Trophoblast cell (in vitro differentiated cells and primary cell): ENCODE measurements around the gene EDIL3.
"Not testable (repeated sequence)": the region's sequence is repeated elsewhere in the genome, so short reads cannot be mapped to it uniquely, and the experiment has no call there.

Experiments
- DNase-seq, 2 donors: peaks; one replicate each; pipeline ENCODE4 v3.0.0-alpha.2; 2016
- H2AFZ ChIP-seq: 2 replicates; pipeline ENCODE4 v1.6.1; 2013; ENCODE audit warnings: low read length, moderate library complexity, mild to moderate bottlenecking; ENCODE audit not compliant: insufficient read depth, poor library complexity
- H2AK5ac ChIP-seq: 2 replicates; pipeline ENCODE4 v1.6.1; 2013; ENCODE audit warnings: mild to moderate bottlenecking, low read length
- H2BK120ac ChIP-seq: 2 replicates; pipeline ENCODE4 v1.6.1; 2013; ENCODE audit warnings: low read length, mild to moderate bottlenecking, moderate library complexity; ENCODE audit not compliant: insufficient read depth, poor library complexity
- H2BK12ac ChIP-seq: 2 replicates; pipeline ENCODE4 v1.6.1; 2013; ENCODE audit warnings: mild to moderate bottlenecking, low read length, moderate library complexity
- H2BK5ac ChIP-seq: 2 replicates; pipeline ENCODE4 v1.6.1; 2013; ENCODE audit warnings: low read length, low read depth, moderate library complexity, mild to moderate bottlenecking; ENCODE audit not compliant: poor library complexity
- H3K14ac ChIP-seq: 2 replicates; pipeline ENCODE4 v1.6.1; 2013; ENCODE audit warnings: mild to moderate bottlenecking, low read length
- H3K18ac ChIP-seq: 2 replicates; pipeline ENCODE4 v1.6.1; 2013; ENCODE audit warnings: mild to moderate bottlenecking, low read length
- H3K23ac ChIP-seq: 2 replicates; pipeline ENCODE4 v1.6.1; 2013; ENCODE audit warnings: low read length
- H3K27ac ChIP-seq: 2 replicates; pipeline ENCODE4 v1.5.1; 2013; ENCODE audit warnings: low read depth, mild to moderate bottlenecking, inconsistent platforms, low read length, moderate library complexity
- H3K27me3 ChIP-seq: 2 replicates; pipeline ENCODE4 v1.6.1; 2013; ENCODE audit warnings: inconsistent platforms, mild to moderate bottlenecking, low read length, moderate library complexity; ENCODE audit not compliant: insufficient read depth
- H3K36me3 ChIP-seq, 2 experiments: 1 replicate in 1 of 2; 2 replicates in 1 of 2; pipeline ENCODE4 v1.6.1; 2013; ENCODE audit warnings: low read length in 2 of 2, mild to moderate bottlenecking in 2 of 2, moderate library complexity in 1 of 2; ENCODE audit not compliant: insufficient read depth in 2 of 2, control insufficient read depth in 1 of 2
- H3K4ac ChIP-seq: 2 replicates; pipeline ENCODE4 v1.6.1; 2013; ENCODE audit warnings: low read depth, mild to moderate bottlenecking, low read length, moderate library complexity
- H3K4me1 ChIP-seq, 2 experiments: 1 replicate in 1 of 2; 2 replicates in 1 of 2; pipeline ENCODE4 v1.6.1; 2013; ENCODE audit warnings: low read length in 2 of 2, mild to moderate bottlenecking in 2 of 2, moderate library complexity in 1 of 2; ENCODE audit not compliant: insufficient read depth in 2 of 2, control insufficient read depth in 1 of 2
- H3K4me2 ChIP-seq: 2 replicates; pipeline ENCODE4 v1.6.1; 2013; ENCODE audit warnings: inconsistent platforms, mild to moderate bottlenecking, low read length, moderate library complexity
- H3K4me3 ChIP-seq: 2 replicates; pipeline ENCODE4 v1.5.1; 2013; ENCODE audit warnings: mild to moderate bottlenecking, low read depth, low read length, inconsistent platforms
- H3K79me1 ChIP-seq: one replicate; pipeline ENCODE4 v1.6.1; 2013; ENCODE audit warnings: low read length
- H3K79me2 ChIP-seq: 2 replicates; pipeline ENCODE4 v1.6.1; 2013; ENCODE audit warnings: low read length, mild to moderate bottlenecking; ENCODE audit not compliant: control insufficient read depth, insufficient read depth, poor library complexity
- H3K9ac ChIP-seq: 2 replicates; pipeline ENCODE4 v1.6.1; 2013; ENCODE audit warnings: mild to moderate bottlenecking, low read length
- H3K9me3 ChIP-seq: 2 replicates; pipeline ENCODE4 v1.6.1; 2013; ENCODE audit warnings: low read depth, mild to moderate bottlenecking, control low read depth, inconsistent platforms, low read length; ENCODE audit not compliant: insufficient read depth
- H4K12ac ChIP-seq: 2 replicates; pipeline ENCODE4 v1.6.1; 2013; ENCODE audit warnings: low read depth, mild to moderate bottlenecking, low read length, moderate library complexity
- H4K8ac ChIP-seq: 2 replicates; pipeline ENCODE4 v1.6.1; 2013; ENCODE audit warnings: low read depth, mild to moderate bottlenecking, low read length, moderate library complexity
- H4K91ac ChIP-seq: one replicate; pipeline ENCODE4 v1.6.1; 2013; ENCODE audit warnings: low read depth, mild to moderate bottlenecking, low read length, moderate library complexity
- WGBS: extraction: QIAGEN DNeasy Blood & Tissue Kit; methylation state at CpG from one replicate; pipeline ENCODE4 v1.1.7; 2013; ENCODE audit warnings: missing lambda C conversion rate; ENCODE audit not compliant: insufficient read length, insufficient coverage; ENCODE audit errors: extremely low coverage; 5-methylcytosine and 5-hydroxymethylcytosine counted together

The EDIL3 gene

DNA sequence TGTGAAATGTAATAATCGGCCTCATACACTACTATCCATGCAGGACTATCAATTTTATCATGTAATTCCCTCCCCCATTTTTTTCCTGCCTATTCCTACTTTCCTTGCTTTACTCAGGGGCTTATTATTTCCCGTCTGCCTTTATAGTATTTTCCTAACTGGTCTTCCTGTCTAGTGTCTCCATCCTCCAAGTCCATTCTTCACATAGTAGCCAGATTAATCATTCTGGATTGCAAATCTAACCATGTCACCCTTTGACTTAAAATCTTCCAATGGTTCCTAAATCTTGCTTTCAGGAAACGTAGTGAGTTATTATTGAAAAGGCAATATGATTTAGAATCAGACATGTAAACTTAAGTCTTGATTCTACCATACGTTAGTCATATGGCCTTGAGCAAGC, 356.6 kb downstream of the EDIL3 start:
- WGBS = no CpG with 5 or more reads among the region's 4 CpGs

DNA sequence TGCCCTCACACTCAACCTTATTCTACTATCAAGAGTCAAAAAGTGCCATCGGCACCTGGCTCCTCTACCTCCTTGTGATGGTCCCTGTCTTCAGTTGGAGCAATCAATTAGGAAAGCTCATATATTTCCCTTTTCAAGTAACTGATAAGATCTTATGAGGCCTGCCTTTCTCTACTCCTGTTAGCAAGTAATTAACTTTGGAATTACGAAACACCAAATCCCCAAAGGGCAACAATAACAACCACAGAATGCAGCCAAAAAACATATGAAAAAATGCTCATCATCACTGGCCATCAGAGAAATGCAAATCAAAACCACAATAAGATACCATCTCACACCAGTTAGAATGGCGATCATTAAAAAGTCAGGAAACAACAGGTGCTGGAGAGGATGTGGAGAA, 366.2 kb downstream of the EDIL3 start:
- not testable (repeated sequence) for H2BK5ac ChIP-seq, DNase-seq, H3K27me3 ChIP-seq, H3K36me3 ChIP-seq, H3K9me3 ChIP-seq, H3K4ac ChIP-seq, H4K91ac ChIP-seq, H3K18ac ChIP-seq, H3K79me2 ChIP-seq, H3K14ac ChIP-seq, H4K12ac ChIP-seq, H4K8ac ChIP-seq, H2AK5ac ChIP-seq, H3K79me1 ChIP-seq, H2BK120ac ChIP-seq, H2AFZ ChIP-seq, H3K27ac ChIP-seq, H3K9ac ChIP-seq, H3K4me2 ChIP-seq, H3K23ac ChIP-seq, H2BK12ac ChIP-seq, H3K4me1 ChIP-seq, H3K4me3 ChIP-seq
- no CpG with 5 or more reads among the region's 3 CpGs for WGBS

More for the DNA sequence above, 356.6 kb downstream of the EDIL3 start:
- no peaks in the 10 kb centered on the region for H3K79me2 ChIP-seq
- H3K27me3 ChIP-seq = no peaks in the 10 kb centered on the region
- H4K12ac ChIP-seq = no peak overlapping the region
- no peaks in the 10 kb centered on the region for H3K36me3 ChIP-seq
- H3K18ac ChIP-seq = no peak overlapping the region
- no peak overlapping the region for H2BK12ac ChIP-seq
- no peaks in the 10 kb centered on the region for H3K9me3 ChIP-seq
- no peak overlapping the region for H3K23ac ChIP-seq
- H3K9ac ChIP-seq = no peak overlapping the region
- no peak overlapping the region for H3K4ac ChIP-seq
- no peak overlapping the region for H2BK5ac ChIP-seq
- no peak overlapping the region for H3K4me3 ChIP-seq
- no peaks in the 10 kb centered on the region for H3K79me1 ChIP-seq
- peak in 1 of 2 donors; percentile 8 for DNase-seq
- no peak overlapping the region for H4K91ac ChIP-seq
- no peak overlapping the region for H3K4me2 ChIP-seq
- H2BK120ac ChIP-seq = no peak overlapping the region
- H3K27ac ChIP-seq = no peak overlapping the region
- no peak overlapping the region for H3K14ac ChIP-seq
- no peaks in the 10 kb centered on the region for H3K4me1 ChIP-seq
- H4K8ac ChIP-seq = no peak overlapping the region
- no peak overlapping the region for H2AK5ac ChIP-seq
- no peak overlapping the region for H2AFZ ChIP-seq

DNA sequence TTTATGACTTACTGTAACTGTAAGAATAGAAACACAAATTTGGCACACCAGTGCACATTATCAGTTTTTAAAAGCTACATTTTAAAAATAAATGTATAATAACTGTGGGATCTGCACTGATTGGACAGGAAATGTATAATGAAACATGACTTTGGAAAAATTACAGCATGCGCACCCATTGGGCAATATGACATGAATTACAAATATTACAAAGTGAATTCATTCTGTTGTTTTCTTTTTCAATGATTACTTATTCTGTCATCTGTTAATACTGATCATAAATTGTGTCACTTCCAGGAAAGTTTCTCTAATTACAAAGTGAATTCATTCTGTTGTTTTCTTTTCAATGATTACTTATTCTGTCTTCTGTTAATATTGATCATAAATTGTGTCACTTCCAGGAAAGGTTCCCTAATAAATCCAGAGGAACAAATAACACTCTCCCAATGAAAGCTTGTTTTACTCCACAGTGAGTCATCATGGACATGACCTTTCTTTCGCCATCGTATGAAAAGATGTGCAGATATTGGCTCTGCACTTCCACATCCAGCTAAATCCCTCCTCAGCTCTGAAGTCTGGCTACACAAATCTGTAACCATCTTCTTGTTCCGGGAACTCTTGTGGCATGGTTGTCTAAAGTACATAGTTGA, 367.0 kb downstream of the EDIL3 start:
- H3K23ac ChIP-seq = no peak overlapping the region
- WGBS = no CpG with 5 or more reads among the region's 4 CpGs

DNA sequence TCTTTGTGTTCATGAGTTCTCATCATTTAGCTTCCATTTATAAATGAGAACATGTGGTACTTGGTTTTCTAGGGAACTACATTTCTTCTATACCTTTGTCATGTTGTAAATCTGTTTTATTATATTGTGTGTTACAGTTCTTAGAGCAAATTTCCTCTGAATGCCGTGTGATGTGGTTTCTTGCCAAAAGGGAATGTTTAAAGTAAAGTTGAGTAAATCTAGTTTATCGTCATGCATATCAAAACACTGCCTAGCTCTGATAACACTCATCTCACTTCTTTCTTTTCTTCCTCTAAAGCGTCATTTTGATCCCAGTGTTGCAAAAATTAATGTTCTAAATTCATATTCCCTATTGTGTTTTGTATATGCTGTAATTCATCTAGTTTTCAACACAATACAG, 368.6 kb downstream of the EDIL3 start:
- no peak for DNase-seq
- Histone ChIP-seq H3K9ac (no peak overlapping the region), H4K8ac (no peak overlapping the region), H3K4me2 (no peak overlapping the region), H2AK5ac (no peak overlapping the region), H3K27ac (no peak overlapping the region), H3K4me3 (no peak overlapping the region), H3K27me3 (no peaks in the 10 kb centered on the region), H3K18ac (no peak overlapping the region), H3K79me1 (no peaks in the 10 kb centered on the region), H2BK5ac (no peak overlapping the region), H3K79me2 (no peaks in the 10 kb centered on the region), H2BK12ac (no peak overlapping the region), H3K23ac (no peak overlapping the region), H2BK120ac (no peak overlapping the region), H2AFZ (no peak overlapping the region), H4K12ac (no peak overlapping the region), H3K14ac (no peak overlapping the region), H3K36me3 (no peaks in the 10 kb centered on the region), H3K4me1 (no peaks in the 10 kb centered on the region), H3K9me3 (no peaks in the 10 kb centered on the region), H4K91ac (no peak overlapping the region), H3K4ac (no peak overlapping the region)
- WGBS = no CpG with 5 or more reads among the region's 3 CpGs

More for the DNA sequence above, 367.0 kb downstream of the EDIL3 start:
- Histone ChIP-seq H4K12ac (no peak overlapping the region), H2BK12ac (no peak overlapping the region), H2BK5ac (no peak overlapping the region), H3K14ac (no peak overlapping the region), H2AFZ (no peak overlapping the region), H3K27ac (no peak overlapping the region), H3K4ac (no peak overlapping the region), H4K91ac (no peak overlapping the region), H3K18ac (no peak overlapping the region), H2BK120ac (no peak overlapping the region), H3K9me3 (no peaks in the 10 kb centered on the region), H3K4me3 (no peak overlapping the region), H3K4me1 (no peaks in the 10 kb centered on the region), H3K27me3 (no peaks in the 10 kb centered on the region), H4K8ac (no peak overlapping the region), H3K4me2 (no peak overlapping the region), H3K79me1 (no peaks in the 10 kb centered on the region), H3K79me2 (no peaks in the 10 kb centered on the region), H3K36me3 (no peaks in the 10 kb centered on the region), H3K9ac (no peak overlapping the region), H2AK5ac (no peak overlapping the region)
- no peak for DNase-seq
